Stimulated activated CD4-positive, alpha-beta T cell treated with anti-CD3 and anti-CD28 coated beads, Interleukin-15, amount 100 ng/mL, for 48 hours (primary cell): Measurements from ENCODE around the gene FAM25G.
"Not testable (repeated sequence)": the region's sequence is repeated elsewhere in the genome, so short reads cannot be mapped to it uniquely, and the experiment has no call there.

Experiments used
- DNase-seq, 2 donors: peaks; one replicate each; pipeline ENCODE4 v3.0.0-alpha.2; 2020; ENCODE audit warnings: low read depth in 2 of 2

Gene FAM25G

DNA sequence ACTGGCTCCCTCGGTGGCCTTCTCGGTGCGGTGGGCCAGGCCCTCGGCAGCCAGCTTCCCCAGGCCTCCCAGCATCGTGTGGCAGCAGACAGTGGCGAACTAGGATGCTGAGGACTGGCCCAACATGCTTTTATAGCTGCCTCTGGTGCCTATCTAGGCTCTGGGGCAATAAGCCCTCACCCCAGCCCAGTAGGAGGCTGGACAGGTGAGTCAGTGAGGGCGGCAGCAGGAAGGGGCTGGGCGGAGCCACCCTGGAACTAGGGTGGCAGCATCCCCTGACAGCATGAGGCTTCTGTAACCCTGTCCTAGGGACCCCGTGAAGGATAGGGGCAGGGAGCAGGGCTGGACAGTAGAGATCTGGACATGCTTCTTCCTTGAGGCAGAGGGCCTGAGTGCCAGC lies at the start of gene FAM25G:
TSS of gene FAM25G (minus strand) at position 101 of the 400 bp plus-strand sequence. CDS start at position 75, 26 bp downstream.
- not testable (repeated sequence) for DNase-seq

GRCh38 chr10:47536430-47536829 lies 44.9 kb upstream of the FAM25G start:
- DNase-seq, result not testable (repeated sequence)

DNA sequence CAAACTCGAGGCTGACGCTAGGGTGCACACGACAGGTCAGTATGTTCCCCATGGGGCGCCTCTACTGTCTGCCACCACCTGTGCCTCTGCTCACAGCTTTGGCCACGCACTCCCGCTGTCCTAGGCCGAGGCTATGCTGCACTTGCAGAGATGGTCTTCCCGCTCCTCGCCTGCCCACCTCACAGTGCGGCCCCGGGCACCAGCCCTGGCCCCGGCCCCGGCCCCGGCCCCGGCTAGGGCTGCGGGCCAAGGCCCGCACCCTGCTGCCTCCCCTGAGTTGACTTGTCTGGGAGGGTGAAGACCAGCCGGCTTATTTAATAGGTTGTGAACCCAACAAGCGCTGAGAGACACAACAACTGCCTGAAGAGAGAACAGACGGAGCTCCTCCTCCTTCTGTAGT lies 32.0 kb upstream of the FAM25G start, which contains the start of gene AGAP9:
TSS of gene AGAP9 (minus strand) at position 164 of the 400 bp plus-strand sequence. CDS start at position 52, 112 bp downstream.
- not testable (repeated sequence) for DNase-seq

GRCh38 chr10:47502313-47502712 lies 10.8 kb upstream of the FAM25G start:
- not testable (repeated sequence) for DNase-seq

- not testable (repeated sequence) for DNase-seq
These were observed 2.7 kb upstream of the FAM25G start for GRCh38 chr10:47494226-47494625.

- not testable (repeated sequence) for DNase-seq
These were observed 1.9 kb downstream of the FAM25G start for GRCh38 chr10:47489630-47490029.

DNA sequence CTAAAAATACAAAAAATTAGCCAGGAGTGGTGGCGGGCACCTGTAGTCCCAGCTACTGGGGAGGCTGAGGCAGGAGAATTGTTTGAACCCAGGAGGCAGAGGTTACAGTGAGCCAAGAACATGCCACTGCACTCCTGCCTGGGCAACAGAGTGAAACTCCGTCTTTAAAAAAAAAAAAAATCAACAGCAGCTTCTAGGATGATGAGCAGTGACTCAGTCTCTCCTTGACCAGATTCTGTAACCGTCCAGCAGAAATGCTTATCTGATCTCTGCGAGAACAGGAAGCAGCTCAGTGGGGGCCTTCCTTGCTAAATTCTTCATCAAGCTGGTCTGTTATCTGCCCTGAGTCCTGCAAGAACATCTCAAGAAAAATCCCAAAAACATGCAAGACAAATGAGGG lies 5.6 kb downstream of the FAM25G start:
- DNase-seq, result not testable (repeated sequence)

GRCh38 chr10:47484786-47485185 lies 6.7 kb downstream of the FAM25G start:
- DNase-seq, result not testable (repeated sequence)

GRCh38 chr10:47483923-47484322 lies 7.6 kb downstream of the FAM25G start, which contains the start of gene ANXA8:
TSS of gene ANXA8 (minus strand) at chr10:47484115. CDS start at chr10:47483933, 182 bp downstream.
- DNase-seq, result not testable (repeated sequence)

DNA sequence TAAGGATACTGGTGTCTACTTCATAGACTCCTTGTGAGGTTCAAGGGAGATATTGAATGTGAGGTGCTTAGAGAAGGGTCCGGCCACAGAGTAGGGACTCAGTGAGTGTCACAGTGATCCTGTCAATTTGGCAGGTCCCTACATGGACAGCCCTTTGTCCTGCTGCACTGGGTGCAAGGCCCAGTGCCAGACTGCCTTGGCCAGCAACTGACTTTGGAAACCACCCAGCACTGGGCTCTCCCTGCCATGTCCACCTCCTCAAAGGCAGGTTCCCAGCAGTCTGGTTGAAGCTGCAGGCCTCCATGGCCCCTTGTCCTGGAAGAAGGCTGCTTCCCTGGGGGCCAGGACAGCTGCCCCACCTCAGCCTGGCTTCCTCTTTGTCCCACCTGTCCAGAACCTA lies 9.1 kb downstream of the FAM25G start:
- DNase-seq, result not testable (repeated sequence)

DNA sequence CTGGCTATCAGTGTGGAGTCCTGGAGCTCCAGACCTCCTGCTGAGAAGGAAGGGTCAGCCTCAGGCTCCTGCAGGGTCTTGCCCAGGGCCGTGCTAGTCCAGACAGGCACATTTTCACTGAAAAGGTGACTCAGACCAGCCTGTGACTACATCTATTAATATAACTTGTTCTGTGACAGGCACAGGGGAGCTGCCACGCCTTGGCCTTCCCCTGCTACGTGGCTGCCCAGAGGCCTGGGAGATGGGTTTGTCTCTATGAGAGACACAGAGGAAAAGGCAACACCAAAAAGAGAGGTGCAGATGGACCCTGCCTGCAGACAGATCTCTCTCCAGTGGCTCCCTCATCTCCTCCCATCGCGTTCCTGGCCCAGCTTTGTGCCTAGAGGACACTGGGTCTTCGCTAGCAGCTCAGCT lies 9.7 kb downstream of the FAM25G start:
- DNase-seq, result not testable (repeated sequence)

- DNase-seq, result not testable (repeated sequence)
These were observed 10.2 kb downstream of the FAM25G start for GRCh38 chr10:47481182-47481766.

DNA sequence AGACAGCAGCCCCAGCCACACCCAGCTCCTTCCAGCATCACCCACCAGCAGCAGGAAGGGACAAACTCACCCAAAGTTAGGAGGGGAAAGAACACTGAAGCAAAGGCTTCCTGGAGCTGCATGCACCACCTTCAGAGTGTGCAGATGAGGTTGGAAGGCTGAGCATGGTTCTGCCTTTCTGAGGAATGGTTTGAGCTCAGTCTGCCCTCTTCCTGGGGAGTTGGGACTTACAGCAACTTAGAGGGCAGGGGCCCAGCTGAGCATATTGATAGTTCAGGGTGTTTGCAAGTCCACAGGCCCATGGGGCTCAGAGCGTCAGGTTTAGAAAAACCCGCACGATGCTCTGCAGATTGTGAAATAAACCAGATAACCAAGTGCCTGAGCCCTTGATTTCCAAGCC lies 11.4 kb downstream of the FAM25G start:
- not testable (repeated sequence) for DNase-seq

DNA sequence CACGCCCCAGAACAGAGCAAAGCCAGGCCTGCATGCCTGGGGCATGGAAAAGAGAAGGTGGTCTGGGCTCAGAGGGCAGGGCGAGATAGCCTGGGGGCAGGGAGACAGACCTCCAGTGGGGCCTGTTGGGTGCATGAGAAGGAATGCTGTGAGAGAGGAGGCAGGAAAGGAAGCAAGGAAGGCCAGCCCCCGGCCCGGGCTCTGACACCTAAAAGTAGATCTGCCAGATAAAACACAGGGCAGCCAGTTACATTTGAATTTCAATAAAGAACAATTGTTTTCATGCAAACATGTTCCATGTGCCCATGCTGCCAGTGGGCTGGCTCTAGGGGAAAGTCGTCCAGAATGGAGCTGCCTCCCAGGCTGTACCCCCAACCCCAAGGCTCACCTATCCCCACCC lies 13.4 kb downstream of the FAM25G start:
- DNase-seq, result not testable (repeated sequence)

GRCh38 chr10:47477078-47477477 lies 14.4 kb downstream of the FAM25G start:
- not testable (repeated sequence) for DNase-seq

GRCh38 chr10:47475101-47475500 lies 16.4 kb downstream of the FAM25G start:
- DNase-seq, result not testable (repeated sequence)

- not testable (repeated sequence) for DNase-seq
These were observed 18.0 kb downstream of the FAM25G start for GRCh38 chr10:47473516-47473915.

- not testable (repeated sequence) for DNase-seq
These were observed 18.9 kb downstream of the FAM25G start for GRCh38 chr10:47472647-47473046.

DNA sequence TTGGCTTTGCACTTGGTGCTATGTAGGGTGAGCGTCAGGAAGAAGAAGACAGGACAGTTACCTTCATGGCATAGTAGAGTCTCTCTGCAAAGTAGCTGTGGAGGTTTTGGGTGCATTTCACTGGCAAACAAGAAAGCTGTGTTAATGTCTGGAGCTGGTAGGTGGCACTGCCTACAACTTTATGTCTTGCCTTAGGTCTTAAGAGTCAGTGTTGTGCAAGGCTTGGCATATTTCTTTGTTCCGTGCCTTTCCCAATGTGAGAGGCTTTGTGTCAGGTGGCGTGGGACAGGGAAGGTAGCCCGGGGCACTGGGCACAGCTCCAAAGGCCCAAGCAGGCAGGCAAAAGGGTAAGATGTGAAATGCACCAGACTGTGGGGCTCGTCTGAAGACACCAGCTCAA lies 19.4 kb downstream of the FAM25G start:
- DNase-seq, result not testable (repeated sequence)

DNA sequence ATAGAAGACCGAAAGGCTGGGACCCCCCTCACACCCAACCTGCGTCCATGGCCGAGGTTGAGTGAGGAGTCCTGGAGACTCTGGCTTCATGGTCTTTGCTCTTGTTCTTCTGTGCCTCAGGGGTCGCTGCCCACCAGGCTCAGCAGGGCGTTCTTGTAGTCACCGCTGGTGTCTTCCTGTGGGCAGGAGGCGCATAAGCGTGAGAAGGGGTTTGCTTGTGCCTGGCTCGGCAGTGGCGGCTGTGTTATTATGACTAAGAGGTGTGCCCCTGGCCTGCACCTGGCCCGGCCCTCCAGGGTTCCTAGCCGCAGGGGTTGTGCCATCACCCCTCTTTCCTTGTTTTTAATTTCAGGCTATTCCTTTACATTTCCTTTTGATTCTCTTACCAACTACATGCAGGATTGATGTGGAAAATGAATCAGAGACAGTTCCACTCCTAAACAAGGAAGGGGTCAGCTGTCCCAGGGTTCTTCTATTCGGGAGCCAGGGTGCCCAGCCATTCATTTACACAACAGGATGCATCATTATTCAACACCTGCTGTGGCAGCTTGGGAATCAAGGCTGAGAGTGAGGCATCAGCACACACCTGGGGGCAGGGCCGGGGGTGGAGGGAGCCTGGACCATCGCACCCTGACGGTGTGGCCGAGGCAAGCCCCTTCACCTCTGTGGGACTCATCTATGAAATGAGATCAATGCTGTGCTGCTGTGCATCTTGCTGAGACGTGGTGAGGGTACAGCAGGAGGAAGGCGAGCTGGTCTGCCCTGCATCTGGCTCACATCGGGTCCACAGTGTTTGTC lies 22.6 kb downstream of the FAM25G start:
- DNase-seq, result not testable (repeated sequence)

DNA sequence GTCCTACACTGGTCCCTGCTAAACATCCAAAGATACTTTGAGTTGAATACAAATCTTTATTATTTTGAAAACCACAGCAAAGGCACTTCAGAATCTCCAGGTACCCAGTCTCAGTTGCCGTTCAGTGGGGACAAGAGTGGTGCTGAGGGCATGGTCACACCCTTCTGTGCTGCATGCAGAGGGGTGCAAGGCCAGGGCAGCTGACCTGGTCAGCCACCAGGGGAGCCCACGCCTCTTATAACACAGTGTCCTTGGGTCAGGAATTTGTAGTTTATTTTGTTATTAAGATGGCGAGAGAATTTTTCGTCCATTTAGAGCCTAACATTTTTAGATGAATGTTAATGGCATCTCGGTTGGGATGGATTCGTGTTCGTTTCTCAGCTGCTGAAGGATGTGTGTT lies 23.5 kb downstream of the FAM25G start:
- not testable (repeated sequence) for DNase-seq

- not testable (repeated sequence) for DNase-seq
These were observed 24.0 kb downstream of the FAM25G start for GRCh38 chr10:47467458-47467857.
